Measurements from ENCODE around the gene NEK11.
"Not testable (repeated sequence)": the region's sequence is repeated elsewhere in the genome, so short reads cannot be mapped to it uniquely, and the experiment has no call there.

NEK11 gene

DNA sequence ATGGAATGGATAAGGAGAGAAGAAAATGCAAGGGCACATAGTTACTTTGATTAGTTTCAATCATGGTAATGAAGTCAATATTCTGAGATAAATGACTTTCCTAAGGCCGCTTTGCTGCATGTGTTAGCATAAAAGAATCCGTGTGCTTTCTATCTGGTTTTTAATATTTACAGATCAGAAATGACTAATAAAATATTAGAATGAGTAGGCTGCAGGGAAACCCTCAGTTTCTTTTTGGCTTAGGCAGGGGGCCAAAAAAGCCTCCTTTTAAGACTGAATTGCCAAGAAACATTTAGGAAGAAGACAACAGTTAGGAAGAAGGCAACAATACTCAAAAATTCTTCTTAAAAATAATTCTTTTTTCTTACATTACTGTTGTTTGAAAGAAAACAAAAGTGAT is 11.6 kb downstream of the NEK11 start:
- Histone ChIP-seq H3K4me3 (ENCODE audit: low read length, poor library complexity, severe bottlenecking) (no peak overlapping the region), H3F3A (ENCODE audit: low read depth) (no peaks in the 10 kb centered on the region), H3K9me2 (replicated peaks; ENCODE audit: low read depth, low read length) (no peaks in the 10 kb centered on the region), H3K36me3 (ENCODE audit: insufficient read depth, low read length) (no peaks in the 10 kb centered on the region), H2AFZ (ENCODE audit: low read length) (no peak overlapping the region), H3K27me3 (ENCODE audit: insufficient read depth, low read length, poor library complexity, severe bottlenecking) (no peaks in the 10 kb centered on the region), H3K4me2 (ENCODE audit: low read depth, low read length, poor library complexity, severe bottlenecking) (no peak overlapping the region), H3K79me2 (ENCODE audit: insufficient read depth, low read length) (no peaks in the 10 kb centered on the region), H3K9me3 (ENCODE audit: insufficient read depth, low read depth, low read length) (no peaks in the 10 kb centered on the region), H3K9ac (ENCODE audit: low read depth, low read length, poor library complexity, severe bottlenecking) (no peak overlapping the region), H4K20me1 (ENCODE audit: insufficient read depth, low read length, poor library complexity, severe bottlenecking) (no peaks in the 10 kb centered on the region), H3K4me1 (ENCODE audit: insufficient read depth, low read length, poor library complexity, severe bottlenecking) (peaks cover 26% of the 10 kb centered on the region)
- no peak for TF ChIP-seq EZH2phosphoT487 (IDR thresholded peaks at IDR 0.05; ENCODE audit: borderline replicate concordance)
- TF ChIP-seq, protein P1, sequence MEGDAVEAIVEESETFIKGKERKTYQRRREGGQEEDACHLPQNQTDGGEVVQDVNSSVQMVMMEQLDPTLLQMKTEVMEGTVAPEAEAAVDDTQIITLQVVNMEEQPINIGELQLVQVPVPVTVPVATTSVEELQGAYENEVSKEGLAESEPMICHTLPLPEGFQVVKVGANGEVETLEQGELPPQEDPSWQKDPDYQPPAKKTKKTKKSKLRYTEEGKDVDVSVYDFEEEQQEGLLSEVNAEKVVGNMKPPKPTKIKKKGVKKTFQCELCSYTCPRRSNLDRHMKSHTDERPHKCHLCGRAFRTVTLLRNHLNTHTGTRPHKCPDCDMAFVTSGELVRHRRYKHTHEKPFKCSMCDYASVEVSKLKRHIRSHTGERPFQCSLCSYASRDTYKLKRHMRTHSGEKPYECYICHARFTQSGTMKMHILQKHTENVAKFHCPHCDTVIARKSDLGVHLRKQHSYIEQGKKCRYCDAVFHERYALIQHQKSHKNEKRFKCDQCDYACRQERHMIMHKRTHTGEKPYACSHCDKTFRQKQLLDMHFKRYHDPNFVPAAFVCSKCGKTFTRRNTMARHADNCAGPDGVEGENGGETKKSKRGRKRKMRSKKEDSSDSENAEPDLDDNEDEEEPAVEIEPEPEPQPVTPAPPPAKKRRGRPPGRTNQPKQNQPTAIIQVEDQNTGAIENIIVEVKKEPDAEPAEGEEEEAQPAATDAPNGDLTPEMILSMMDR (conservative IDR thresholded peaks at IDR 0.05; ENCODE audit: low read length), result no peak

DNA sequence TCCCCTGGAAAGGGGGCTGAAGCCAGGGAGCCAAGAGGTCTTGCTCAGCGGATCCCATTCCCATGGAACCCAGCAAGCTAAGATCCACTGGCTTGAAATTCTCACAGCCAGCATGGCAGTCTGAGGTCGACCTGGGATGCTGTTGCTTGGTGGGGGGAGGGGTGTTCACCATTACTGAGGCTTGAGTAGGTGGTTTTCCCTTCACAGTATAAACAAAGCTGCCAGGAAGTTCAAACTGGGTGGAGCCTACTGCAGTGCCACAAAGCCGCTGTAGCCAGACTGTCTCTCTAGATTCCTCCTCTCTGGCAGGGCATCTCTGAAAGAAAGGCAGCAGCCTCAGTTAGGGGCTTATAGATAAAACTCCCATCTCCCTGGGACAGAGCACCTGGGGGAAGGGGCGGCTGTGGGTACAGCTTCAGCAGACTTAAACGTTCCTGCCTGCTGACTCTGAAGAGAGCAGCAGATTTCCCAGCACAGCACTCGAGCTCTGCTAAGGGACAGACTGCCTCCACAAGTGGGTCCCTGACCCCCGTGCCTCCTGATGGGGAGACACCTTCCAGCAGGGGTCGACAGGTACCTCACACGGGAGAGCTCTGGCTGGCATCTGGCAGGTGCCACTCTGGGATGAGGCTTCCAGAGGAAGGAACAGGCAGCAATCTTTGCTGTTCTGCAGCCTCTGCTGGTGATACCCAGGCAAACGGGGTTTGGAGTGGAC is 15.8 kb downstream of the NEK11 start:
- not testable (repeated sequence) for H4K20me1 ChIP-seq (ENCODE audit: insufficient read depth, low read length, poor library complexity, severe bottlenecking); H3K9me3 ChIP-seq (ENCODE audit: insufficient read depth, low read depth, low read length); H3F3A ChIP-seq (ENCODE audit: low read depth); H3K79me2 ChIP-seq (ENCODE audit: insufficient read depth, low read length); H3K9me2 ChIP-seq (replicated peaks; ENCODE audit: low read depth, low read length); H3K36me3 ChIP-seq (ENCODE audit: insufficient read depth, low read length); H3K27me3 ChIP-seq (ENCODE audit: insufficient read depth, low read length, poor library complexity, severe bottlenecking)
- Histone ChIP-seq H3K4me1 (ENCODE audit: insufficient read depth, low read length, poor library complexity, severe bottlenecking) (peaks cover 30% of the 10 kb centered on the region), H3K9ac (ENCODE audit: low read depth, low read length, poor library complexity, severe bottlenecking) (peak overlapping the region; percentile 51), H2AFZ (ENCODE audit: low read length) (peak overlapping the region; percentile 61), H3K4me2 (ENCODE audit: low read depth, low read length, poor library complexity, severe bottlenecking) (peak overlapping the region; percentile 57), H3K4me3 (ENCODE audit: low read length, poor library complexity, severe bottlenecking) (peak overlapping the region; percentile 42)

DNA sequence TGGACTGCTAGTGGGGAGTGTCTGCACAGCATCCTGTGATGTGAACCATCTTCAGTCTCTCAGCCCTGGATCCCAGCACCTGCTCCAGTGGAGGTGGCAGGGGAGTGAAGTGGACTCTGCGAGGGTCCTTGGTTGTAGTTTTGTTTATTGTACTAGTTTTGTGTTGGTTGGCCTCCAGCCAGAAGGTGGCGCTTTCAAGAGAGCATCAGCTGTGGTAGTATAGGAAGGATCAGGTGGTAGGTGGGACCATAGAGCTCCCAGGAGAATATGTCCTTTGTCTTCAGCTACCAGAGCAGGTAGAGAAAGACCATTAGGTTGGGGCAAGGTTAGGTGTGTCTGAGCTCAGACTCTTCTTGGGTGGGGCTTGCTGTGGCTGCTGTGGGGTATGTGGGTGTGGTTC is 20.9 kb downstream of the NEK11 start:
- Histone ChIP-seq H3K27me3 (ENCODE audit: insufficient read depth, low read length, poor library complexity, severe bottlenecking) (no peaks in the 10 kb centered on the region), H2AFZ (ENCODE audit: low read length) (no peak overlapping the region; the same call in 1 of the 2 replicates), H3K4me2 (ENCODE audit: low read depth, low read length, poor library complexity, severe bottlenecking) (peak overlapping the region; percentile 2)

More for the DNA sequence above, 20.9 kb downstream of the NEK11 start:
- no peaks in the 10 kb centered on the region for H3K9me3 ChIP-seq (ENCODE audit: insufficient read depth, low read depth, low read length)
- H3K4me3 ChIP-seq (ENCODE audit: low read length, poor library complexity, severe bottlenecking), result no peak overlapping the region
- H4K20me1 ChIP-seq (ENCODE audit: insufficient read depth, low read length, poor library complexity, severe bottlenecking), result no peaks in the 10 kb centered on the region
- H3K4me1 ChIP-seq (ENCODE audit: insufficient read depth, low read length, poor library complexity, severe bottlenecking), result peaks cover 10% of the 10 kb centered on the region
- no peak for TF ChIP-seq EZH2phosphoT487 (IDR thresholded peaks at IDR 0.05; ENCODE audit: borderline replicate concordance)
- TF ChIP-seq, protein P1 (conservative IDR thresholded peaks at IDR 0.05; ENCODE audit: low read length), result peak; percentile 57
- no peaks in the 10 kb centered on the region for H3K79me2 ChIP-seq (ENCODE audit: insufficient read depth, low read length)
- H3F3A ChIP-seq (ENCODE audit: low read depth), result no peaks in the 10 kb centered on the region
- H3K9me2 ChIP-seq (replicated peaks; ENCODE audit: low read depth, low read length), result no peaks in the 10 kb centered on the region
- H3K36me3 ChIP-seq (ENCODE audit: insufficient read depth, low read length), result no peaks in the 10 kb centered on the region
- no peak overlapping the region for H3K9ac ChIP-seq (ENCODE audit: low read depth, low read length, poor library complexity, severe bottlenecking)

Measured in Loucy (cell line).